SK-N-SH treated with all-trans-retinoic acid at 6 μM for 48 hours (cell line): Measurements from ENCODE around the gene GALM.

Experiments
- ATAC-seq: fragments of 200-7000 bp; cut with Tn5 transposase; 3 replicates; pipeline ENCODE4 v1.9.1; 2020; ENCODE audit warnings: mild to moderate bottlenecking, moderate library complexity
- ARNTL ChIP-seq: fragments of 450-650 bp; formaldehyde crosslinking; IDR thresholded peaks from 2 replicates; pipeline ENCODE4 v1.5.0; 2020; ENCODE audit warnings: low read depth, mild to moderate bottlenecking, moderate library complexity, borderline replicate concordance
- BACH2 ChIP-seq: fragments of 250-450 bp; sonication (Bioruptor Pico); IDR thresholded peaks from 2 replicates; pipeline ENCODE4 v1.9.0; 2021; ENCODE audit warnings: mild to moderate bottlenecking, borderline replicate concordance
- CSDC2 ChIP-seq: fragments of 250-450 bp; sonication (Bioruptor Pico); IDR thresholded peaks from 2 replicates; pipeline ENCODE4 v1.5.0; 2020; ENCODE audit warnings: mild to moderate bottlenecking, moderate library complexity
- ESRRG ChIP-seq: fragments of 250-450 bp; sonication (Bioruptor Pico); IDR thresholded peaks from 2 replicates; pipeline ENCODE4 v1.6.1; 2021; ENCODE audit warnings: mild to moderate bottlenecking
- GLIS3 ChIP-seq: fragments of 250-450 bp; sonication (Bioruptor Pico); IDR thresholded peaks from 2 replicates; pipeline ENCODE4 v1.5.0; 2020; ENCODE audit warnings: mild to moderate bottlenecking, moderate library complexity
- ISL1 ChIP-seq: fragments of 250-450 bp; sonication (Bioruptor Pico); IDR thresholded peaks from 2 replicates; pipeline ENCODE4 v2.1.2; 2022; ENCODE audit warnings: mild to moderate bottlenecking, moderate library complexity
- OSR1 ChIP-seq: fragments of 250-450 bp; sonication (Bioruptor Pico); IDR thresholded peaks from 2 replicates; pipeline ENCODE4 v1.8.0; 2022; ENCODE audit warnings: moderate library complexity, mild to moderate bottlenecking, inconsistent platforms
- RARB ChIP-seq: fragments of 250-450 bp; sonication (Bioruptor Pico); IDR thresholded peaks from 2 replicates; pipeline ENCODE4 v1.8.0; 2021; ENCODE audit warnings: mild to moderate bottlenecking, moderate library complexity
- SNAI2 ChIP-seq: fragments of 250-450 bp; sonication (Bioruptor Pico); IDR thresholded peaks from 2 replicates; pipeline ENCODE4 v1.5.0; 2020; ENCODE audit warnings: mild to moderate bottlenecking, moderate library complexity
- TCF4 ChIP-seq: fragments of 250-450 bp; sonication (Bioruptor Pico); IDR thresholded peaks from 2 replicates; pipeline ENCODE4 v1.8.0; 2021; ENCODE audit warnings: mild to moderate bottlenecking, moderate library complexity, borderline replicate concordance
- TOX ChIP-seq: fragments of 250-450 bp; sonication (Bioruptor Pico); IDR thresholded peaks from 2 replicates; pipeline ENCODE4 v1.8.0; 2021; ENCODE audit warnings: mild to moderate bottlenecking, moderate library complexity, borderline replicate concordance
- ZC3H10 ChIP-seq: fragments of 250-450 bp; sonication (Bioruptor Pico); IDR thresholded peaks from 2 replicates; pipeline ENCODE4 v1.5.1; 2021; ENCODE audit warnings: mild to moderate bottlenecking, moderate library complexity
- ZFP3 ChIP-seq: fragments of 250-450 bp; sonication (Bioruptor Pico); IDR thresholded peaks from 2 replicates; pipeline ENCODE4 v1.5.0; 2020; ENCODE audit warnings: mild to moderate bottlenecking, moderate library complexity
- ZFP30 ChIP-seq: fragments of 450-650 bp; formaldehyde crosslinking; IDR thresholded peaks from 2 replicates; pipeline ENCODE4 v1.5.0; 2022; ENCODE audit warnings: mild to moderate bottlenecking, moderate library complexity
- ZNF70 ChIP-seq: fragments of 450-650 bp; formaldehyde crosslinking; IDR thresholded peaks from 2 replicates; pipeline ENCODE4 v1.5.0; 2020; ENCODE audit warnings: mild to moderate bottlenecking, moderate library complexity
- ZNF8 ChIP-seq: fragments of 450-650 bp; formaldehyde crosslinking; IDR thresholded peaks from 2 replicates; pipeline ENCODE4 v1.5.0; 2020; ENCODE audit warnings: mild to moderate bottlenecking, moderate library complexity
- TF ChIP-seq, protein P1 (sequence below): fragments of 250-450 bp; sonication (Bioruptor Pico); IDR thresholded peaks from 2 replicates; pipeline ENCODE4 v1.5.1; 2020; ENCODE audit warnings: low read depth, mild to moderate bottlenecking, moderate library complexity
- TF ChIP-seq, protein P2 (sequence below): fragments of 250-450 bp; sonication (Bioruptor Pico); IDR thresholded peaks from 2 replicates; pipeline ENCODE4 v1.8.0; 2020; ENCODE audit warnings: mild to moderate bottlenecking, moderate library complexity, borderline replicate concordance
- TF ChIP-seq, protein P3 (sequence below): fragments of 250-450 bp; sonication (Bioruptor Pico); IDR thresholded peaks from 2 replicates; pipeline ENCODE4 v1.5.0; 2020; ENCODE audit warnings: mild to moderate bottlenecking, moderate library complexity
- TF ChIP-seq, protein P4 (sequence below): fragments of 250-450 bp; sonication (Bioruptor Pico); IDR thresholded peaks from 2 replicates; pipeline ENCODE4 v1.8.0; 2021; ENCODE audit warnings: low read depth, mild to moderate bottlenecking, moderate library complexity, borderline replicate concordance
- TF ChIP-seq, protein P5 (sequence below): fragments of 250-450 bp; sonication (Bioruptor Pico); IDR thresholded peaks from 2 replicates; pipeline ENCODE4 v1.5.1; 2021; ENCODE audit warnings: mild to moderate bottlenecking, moderate library complexity

The GALM gene

DNA sequence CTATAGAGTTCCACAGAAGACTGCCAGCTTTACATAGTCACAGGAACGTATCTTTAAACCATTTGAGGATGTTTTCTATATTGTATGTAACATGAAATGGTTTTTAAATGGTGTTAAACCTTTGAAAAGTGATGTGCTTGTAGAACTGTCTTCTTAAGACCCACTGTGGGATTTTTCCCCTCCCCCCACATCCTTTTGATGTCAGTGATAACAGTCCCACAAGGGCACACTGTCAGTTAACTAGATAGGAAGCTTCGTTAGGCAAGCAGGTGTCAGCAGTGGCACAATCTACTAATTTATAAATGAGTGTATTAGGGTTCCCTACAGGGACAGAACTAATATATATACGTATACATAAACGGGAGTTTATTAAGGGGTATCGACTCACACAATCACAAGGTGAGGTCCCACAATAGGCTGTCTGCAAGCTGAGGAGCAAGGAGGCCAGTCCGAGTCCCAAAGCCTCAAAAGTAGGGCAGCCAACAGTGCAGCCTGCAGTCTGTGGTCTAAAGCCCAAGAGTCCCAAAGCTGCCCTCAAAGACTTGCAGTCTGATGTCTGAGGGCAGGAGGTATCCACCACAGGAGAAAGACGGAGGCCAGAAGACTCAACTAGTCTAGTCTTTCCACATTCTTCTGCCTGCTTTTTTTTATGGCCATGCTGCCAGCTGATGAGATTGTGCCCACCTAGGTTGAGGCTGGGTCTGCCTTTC lies 39.4 kb upstream of the GALM start:
- TF ChIP-seq, protein P1, sequence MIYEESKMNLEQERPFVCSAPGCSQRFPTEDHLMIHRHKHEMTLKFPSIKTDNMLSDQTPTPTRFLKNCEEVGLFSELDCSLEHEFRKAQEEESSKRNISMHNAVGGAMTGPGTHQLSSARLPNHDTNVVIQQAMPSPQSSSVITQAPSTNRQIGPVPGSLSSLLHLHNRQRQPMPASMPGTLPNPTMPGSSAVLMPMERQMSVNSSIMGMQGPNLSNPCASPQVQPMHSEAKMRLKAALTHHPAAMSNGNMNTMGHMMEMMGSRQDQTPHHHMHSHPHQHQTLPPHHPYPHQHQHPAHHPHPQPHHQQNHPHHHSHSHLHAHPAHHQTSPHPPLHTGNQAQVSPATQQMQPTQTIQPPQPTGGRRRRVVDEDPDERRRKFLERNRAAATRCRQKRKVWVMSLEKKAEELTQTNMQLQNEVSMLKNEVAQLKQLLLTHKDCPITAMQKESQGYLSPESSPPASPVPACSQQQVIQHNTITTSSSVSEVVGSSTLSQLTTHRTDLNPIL: no peak
- TF ChIP-seq ZNF8: no peak
- TF ChIP-seq TCF4 (CRISPR knock-in tag): no peak
- no peak for TF ChIP-seq TOX
- TF ChIP-seq ZFP3 (CRISPR knock-in tag): no peak
- no peak for TF ChIP-seq ARNTL (CRISPR knock-in tag)
- no peak for TF ChIP-seq SNAI2 (CRISPR knock-in tag)
- TF ChIP-seq, protein P2, sequence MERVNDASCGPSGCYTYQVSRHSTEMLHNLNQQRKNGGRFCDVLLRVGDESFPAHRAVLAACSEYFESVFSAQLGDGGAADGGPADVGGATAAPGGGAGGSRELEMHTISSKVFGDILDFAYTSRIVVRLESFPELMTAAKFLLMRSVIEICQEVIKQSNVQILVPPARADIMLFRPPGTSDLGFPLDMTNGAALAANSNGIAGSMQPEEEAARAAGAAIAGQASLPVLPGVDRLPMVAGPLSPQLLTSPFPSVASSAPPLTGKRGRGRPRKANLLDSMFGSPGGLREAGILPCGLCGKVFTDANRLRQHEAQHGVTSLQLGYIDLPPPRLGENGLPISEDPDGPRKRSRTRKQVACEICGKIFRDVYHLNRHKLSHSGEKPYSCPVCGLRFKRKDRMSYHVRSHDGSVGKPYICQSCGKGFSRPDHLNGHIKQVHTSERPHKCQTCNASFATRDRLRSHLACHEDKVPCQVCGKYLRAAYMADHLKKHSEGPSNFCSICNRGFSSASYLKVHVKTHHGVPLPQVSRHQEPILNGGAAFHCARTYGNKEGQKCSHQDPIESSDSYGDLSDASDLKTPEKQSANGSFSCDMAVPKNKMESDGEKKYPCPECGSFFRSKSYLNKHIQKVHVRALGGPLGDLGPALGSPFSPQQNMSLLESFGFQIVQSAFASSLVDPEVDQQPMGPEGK (CRISPR knock-in tag): no peak
- no peak for ATAC-seq

DNA sequence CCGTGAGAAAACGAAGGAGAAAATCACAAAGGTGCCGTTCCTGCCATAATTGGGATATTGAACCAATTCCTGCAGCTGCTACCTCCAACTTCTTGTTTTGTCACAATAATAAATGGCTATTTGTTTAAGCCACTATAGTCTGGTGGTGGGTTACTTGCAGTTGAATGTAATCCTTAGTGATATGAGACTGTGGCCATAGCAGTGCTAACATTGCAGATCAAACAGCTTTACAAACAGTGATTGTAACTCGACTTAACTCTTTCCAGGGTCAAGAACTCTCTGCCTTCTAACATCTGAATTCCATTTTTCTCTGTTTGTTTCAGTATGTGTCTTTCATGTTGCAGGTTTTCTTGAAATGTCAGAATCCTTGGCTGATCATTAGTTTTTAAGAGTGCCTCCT lies 38.5 kb upstream of the GALM start:
- no peak for TF ChIP-seq ISL1
- no peak for TF ChIP-seq BACH2
- TF ChIP-seq, protein P3, sequence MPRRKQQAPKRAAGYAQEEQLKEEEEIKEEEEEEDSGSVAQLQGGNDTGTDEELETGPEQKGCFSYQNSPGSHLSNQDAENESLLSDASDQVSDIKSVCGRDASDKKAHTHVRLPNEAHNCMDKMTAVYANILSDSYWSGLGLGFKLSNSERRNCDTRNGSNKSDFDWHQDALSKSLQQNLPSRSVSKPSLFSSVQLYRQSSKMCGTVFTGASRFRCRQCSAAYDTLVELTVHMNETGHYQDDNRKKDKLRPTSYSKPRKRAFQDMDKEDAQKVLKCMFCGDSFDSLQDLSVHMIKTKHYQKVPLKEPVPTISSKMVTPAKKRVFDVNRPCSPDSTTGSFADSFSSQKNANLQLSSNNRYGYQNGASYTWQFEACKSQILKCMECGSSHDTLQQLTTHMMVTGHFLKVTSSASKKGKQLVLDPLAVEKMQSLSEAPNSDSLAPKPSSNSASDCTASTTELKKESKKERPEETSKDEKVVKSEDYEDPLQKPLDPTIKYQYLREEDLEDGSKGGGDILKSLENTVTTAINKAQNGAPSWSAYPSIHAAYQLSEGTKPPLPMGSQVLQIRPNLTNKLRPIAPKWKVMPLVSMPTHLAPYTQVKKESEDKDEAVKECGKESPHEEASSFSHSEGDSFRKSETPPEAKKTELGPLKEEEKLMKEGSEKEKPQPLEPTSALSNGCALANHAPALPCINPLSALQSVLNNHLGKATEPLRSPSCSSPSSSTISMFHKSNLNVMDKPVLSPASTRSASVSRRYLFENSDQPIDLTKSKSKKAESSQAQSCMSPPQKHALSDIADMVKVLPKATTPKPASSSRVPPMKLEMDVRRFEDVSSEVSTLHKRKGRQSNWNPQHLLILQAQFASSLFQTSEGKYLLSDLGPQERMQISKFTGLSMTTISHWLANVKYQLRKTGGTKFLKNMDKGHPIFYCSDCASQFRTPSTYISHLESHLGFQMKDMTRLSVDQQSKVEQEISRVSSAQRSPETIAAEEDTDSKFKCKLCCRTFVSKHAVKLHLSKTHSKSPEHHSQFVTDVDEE (CRISPR knock-in tag): no peak
- TF ChIP-seq, protein P2 (CRISPR knock-in tag): no peak
- no peak for TF ChIP-seq ZFP30 (CRISPR knock-in tag)
- no peak for TF ChIP-seq SNAI2 (CRISPR knock-in tag)
- TF ChIP-seq CSDC2: no peak
- TF ChIP-seq GLIS3 (CRISPR knock-in tag): no peak
- no peak for TF ChIP-seq RARB (CRISPR knock-in tag)
- no peak for TF ChIP-seq ZNF70 (CRISPR knock-in tag)
- TF ChIP-seq ESRRG (CRISPR knock-in tag): no peak
- TF ChIP-seq ZFP3 (CRISPR knock-in tag): no peak
- TF ChIP-seq TCF4 (CRISPR knock-in tag): no peak
- TF ChIP-seq, protein P1: no peak
- TF ChIP-seq, protein P4, sequence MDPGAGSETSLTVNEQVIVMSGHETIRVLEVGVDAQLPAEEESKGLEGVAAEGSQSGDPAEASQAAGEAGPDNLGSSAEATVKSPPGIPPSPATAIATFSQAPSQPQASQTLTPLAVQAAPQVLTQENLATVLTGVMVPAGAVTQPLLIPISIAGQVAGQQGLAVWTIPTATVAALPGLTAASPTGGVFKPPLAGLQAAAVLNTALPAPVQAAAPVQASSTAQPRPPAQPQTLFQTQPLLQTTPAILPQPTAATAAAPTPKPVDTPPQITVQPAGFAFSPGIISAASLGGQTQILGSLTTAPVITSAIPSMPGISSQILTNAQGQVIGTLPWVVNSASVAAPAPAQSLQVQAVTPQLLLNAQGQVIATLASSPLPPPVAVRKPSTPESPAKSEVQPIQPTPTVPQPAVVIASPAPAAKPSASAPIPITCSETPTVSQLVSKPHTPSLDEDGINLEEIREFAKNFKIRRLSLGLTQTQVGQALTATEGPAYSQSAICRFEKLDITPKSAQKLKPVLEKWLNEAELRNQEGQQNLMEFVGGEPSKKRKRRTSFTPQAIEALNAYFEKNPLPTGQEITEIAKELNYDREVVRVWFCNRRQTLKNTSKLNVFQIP (CRISPR knock-in tag): no peak
- no peak for TF ChIP-seq ZC3H10 (CRISPR knock-in tag)
- no peak for TF ChIP-seq OSR1 (CRISPR knock-in tag)
- TF ChIP-seq, protein P5, sequence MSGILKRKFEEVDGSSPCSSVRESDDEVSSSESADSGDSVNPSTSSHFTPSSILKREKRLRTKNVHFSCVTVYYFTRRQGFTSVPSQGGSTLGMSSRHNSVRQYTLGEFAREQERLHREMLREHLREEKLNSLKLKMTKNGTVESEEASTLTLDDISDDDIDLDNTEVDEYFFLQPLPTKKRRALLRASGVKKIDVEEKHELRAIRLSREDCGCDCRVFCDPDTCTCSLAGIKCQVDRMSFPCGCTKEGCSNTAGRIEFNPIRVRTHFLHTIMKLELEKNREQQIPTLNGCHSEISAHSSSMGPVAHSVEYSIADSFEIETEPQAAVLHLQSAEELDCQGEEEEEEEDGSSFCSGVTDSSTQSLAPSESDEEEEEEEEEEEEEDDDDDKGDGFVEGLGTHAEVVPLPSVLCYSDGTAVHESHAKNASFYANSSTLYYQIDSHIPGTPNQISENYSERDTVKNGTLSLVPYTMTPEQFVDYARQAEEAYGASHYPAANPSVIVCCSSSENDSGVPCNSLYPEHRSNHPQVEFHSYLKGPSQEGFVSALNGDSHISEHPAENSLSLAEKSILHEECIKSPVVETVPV: no peak
- no peak for TF ChIP-seq TOX
- TF ChIP-seq ARNTL (CRISPR knock-in tag): no peak
- ATAC-seq: no peak
